Smooth muscle cell (in vitro differentiated cells): ENCODE measurements around the gene NT5C3A. TPM values are rescaled to one million over a fixed set of nuclear protein-coding genes. Genes with fewer than 3 reads are reported as not detected.

Experiments
- DNase-seq: peaks from one replicate; lab custom pipeline; 2025; ENCODE audit not compliant: unreplicated experiment; lab: John Stamatoyannopoulos, UW
- H2AFZ ChIP-seq: fragments of 200-600 bp; sonication (generic); 2 replicates; pipeline ENCODE4 v1.6.0; 2016; ENCODE audit warnings: antibody characterized with exemption, low read depth, mild to moderate bottlenecking
- H3F3A ChIP-seq: fragments of 200-600 bp; sonication (generic); 2 replicates; pipeline ENCODE4 v1.6.0; 2017; ENCODE audit warnings: antibody characterized with exemption, low read depth
- H3K27ac ChIP-seq: fragments of 200-600 bp; sonication (generic); 2 replicates; pipeline ENCODE4 v1.5.1; 2016; ENCODE audit warnings: low read depth, mild to moderate bottlenecking
- H3K27me3 ChIP-seq: fragments of 200-600 bp; sonication (generic); 2 replicates; pipeline ENCODE4 v1.6.1; 2016; ENCODE audit warnings: low read depth, mild to moderate bottlenecking
- H3K36me3 ChIP-seq: fragments of 200-600 bp; sonication (generic); 2 replicates; pipeline ENCODE4 v1.5.1; 2016; ENCODE audit warnings: low read depth
- H3K4me1 ChIP-seq: fragments of 200-600 bp; sonication (generic); 2 replicates; pipeline ENCODE4 v1.5.1; 2016; ENCODE audit warnings: low read depth
- H3K4me2 ChIP-seq: fragments of 200-600 bp; sonication (generic); 2 replicates; pipeline ENCODE4 v1.6.0; 2016; ENCODE audit warnings: mild to moderate bottlenecking
- H3K4me3 ChIP-seq: fragments of 200-600 bp; sonication (generic); 2 replicates; pipeline ENCODE4 v1.5.1; 2016; ENCODE audit warnings: mild to moderate bottlenecking
- H3K79me2 ChIP-seq: fragments of 200-600 bp; sonication (generic); 2 replicates; pipeline ENCODE4 v1.6.0; 2016; ENCODE audit warnings: low read depth, mild to moderate bottlenecking
- H3K9ac ChIP-seq: fragments of 200-600 bp; sonication (generic); 2 replicates; pipeline ENCODE4 v1.6.0; 2016; ENCODE audit warnings: low read depth
- H3K9me3 ChIP-seq: fragments of 200-600 bp; sonication (generic); replicated peaks from 2 replicates; pipeline ENCODE4 v1.5.1; 2016; ENCODE audit warnings: low read depth
- H4K20me1 ChIP-seq: fragments of 200-600 bp; sonication (generic); 2 replicates; pipeline ENCODE4 v1.6.0; 2016; ENCODE audit warnings: low read depth
- WGBS: methylation state at CpG from one replicate; pipeline ENCODE4 v1.1.7; 2016; ENCODE audit warnings: low lambda C conversion rate; 5-methylcytosine and 5-hydroxymethylcytosine counted together
- polyA plus RNA-seq: library from polyadenylated mRNA; unstranded; fragments of >200 nt; fragmentation: Nextera tagmentation; extraction: Ambion mirVana; gene quantifications from 2 replicates; pipeline ENCODE4 v1.2.1, GENCODE V29; 2016
- total RNA-seq: library from RNA; depleted of rRNA; stranded (reverse); fragments of >200 nt; gene quantifications from 2 replicates; pipeline ENCODE4 v1.2.3, GENCODE V29; 2014
- TF ChIP-seq, protein P1 (sequence below): fragments of 200-600 bp; sonication (generic); IDR thresholded peaks from 2 replicates; pipeline ENCODE4 v1.5.1; 2017; ENCODE audit warnings: borderline replicate concordance, mild to moderate bottlenecking, antibody characterized with exemption; ENCODE audit not compliant: insufficient read depth, poor library complexity, severe bottlenecking

Gene NT5C3A
- total and polyA plus RNA-seq, 2 experiments from 2014 or later: 12.9 to 25.4 TPM

DNA sequence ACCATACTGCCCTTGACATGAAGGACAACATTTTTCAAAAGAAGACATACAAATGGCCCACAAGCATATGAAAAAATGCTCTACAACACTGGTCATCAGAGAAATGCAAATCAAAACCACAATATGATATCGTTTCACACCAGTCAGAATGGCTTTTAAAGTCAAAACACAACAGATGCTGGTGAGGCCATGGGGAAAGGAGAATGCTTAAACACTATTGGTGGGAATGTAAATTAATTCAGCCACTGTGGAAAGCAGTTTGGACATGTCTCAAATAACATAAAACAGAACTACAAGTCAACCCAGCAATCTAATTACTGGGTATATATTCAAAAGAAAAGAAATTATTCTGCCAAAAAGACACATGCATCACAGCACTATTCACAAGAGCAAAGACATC, 4.2 kb upstream of the NT5C3A start:
- Histone ChIP-seq H3K4me2 (no peak overlapping the region), H3K4me3 (no peak overlapping the region), H3K4me1 (peaks cover 8% of the 10 kb centered on the region), H3K79me2 (peaks cover 4% of the 10 kb centered on the region), H3F3A (no peaks in the 10 kb centered on the region), H2AFZ (no peak overlapping the region), H3K27ac (no peak overlapping the region), H3K27me3 (no peaks in the 10 kb centered on the region), H3K36me3 (no peaks in the 10 kb centered on the region), H3K9ac (no peak overlapping the region), H4K20me1 (no peaks in the 10 kb centered on the region), H3K9me3 (no peaks in the 10 kb centered on the region)
- no peak for DNase-seq
- TF ChIP-seq, protein P1, sequence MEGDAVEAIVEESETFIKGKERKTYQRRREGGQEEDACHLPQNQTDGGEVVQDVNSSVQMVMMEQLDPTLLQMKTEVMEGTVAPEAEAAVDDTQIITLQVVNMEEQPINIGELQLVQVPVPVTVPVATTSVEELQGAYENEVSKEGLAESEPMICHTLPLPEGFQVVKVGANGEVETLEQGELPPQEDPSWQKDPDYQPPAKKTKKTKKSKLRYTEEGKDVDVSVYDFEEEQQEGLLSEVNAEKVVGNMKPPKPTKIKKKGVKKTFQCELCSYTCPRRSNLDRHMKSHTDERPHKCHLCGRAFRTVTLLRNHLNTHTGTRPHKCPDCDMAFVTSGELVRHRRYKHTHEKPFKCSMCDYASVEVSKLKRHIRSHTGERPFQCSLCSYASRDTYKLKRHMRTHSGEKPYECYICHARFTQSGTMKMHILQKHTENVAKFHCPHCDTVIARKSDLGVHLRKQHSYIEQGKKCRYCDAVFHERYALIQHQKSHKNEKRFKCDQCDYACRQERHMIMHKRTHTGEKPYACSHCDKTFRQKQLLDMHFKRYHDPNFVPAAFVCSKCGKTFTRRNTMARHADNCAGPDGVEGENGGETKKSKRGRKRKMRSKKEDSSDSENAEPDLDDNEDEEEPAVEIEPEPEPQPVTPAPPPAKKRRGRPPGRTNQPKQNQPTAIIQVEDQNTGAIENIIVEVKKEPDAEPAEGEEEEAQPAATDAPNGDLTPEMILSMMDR: no peak
- WGBS: 97% methylated on average over 1 of the region's 1 CpG

GRCh38 chr7:33065981-33066380, 3.4 kb upstream of the NT5C3A start:
- Histone ChIP-seq H3K36me3 (no peaks in the 10 kb centered on the region), H3K27ac (no peak overlapping the region), H3K4me1 (peaks cover 16% of the 10 kb centered on the region), H4K20me1 (peaks cover 5% of the 10 kb centered on the region), H3K4me3 (no peak overlapping the region), H3K4me2 (no peak overlapping the region), H2AFZ (no peak overlapping the region), H3K27me3 (no peaks in the 10 kb centered on the region), H3F3A (no peaks in the 10 kb centered on the region), H3K9ac (no peak overlapping the region), H3K9me3 (no peaks in the 10 kb centered on the region), H3K79me2 (peaks cover 12% of the 10 kb centered on the region)
- TF ChIP-seq, protein P1: no peak
- no peak for DNase-seq
- 100% methylated on average over 1 of the region's 1 CpG for WGBS

DNA sequence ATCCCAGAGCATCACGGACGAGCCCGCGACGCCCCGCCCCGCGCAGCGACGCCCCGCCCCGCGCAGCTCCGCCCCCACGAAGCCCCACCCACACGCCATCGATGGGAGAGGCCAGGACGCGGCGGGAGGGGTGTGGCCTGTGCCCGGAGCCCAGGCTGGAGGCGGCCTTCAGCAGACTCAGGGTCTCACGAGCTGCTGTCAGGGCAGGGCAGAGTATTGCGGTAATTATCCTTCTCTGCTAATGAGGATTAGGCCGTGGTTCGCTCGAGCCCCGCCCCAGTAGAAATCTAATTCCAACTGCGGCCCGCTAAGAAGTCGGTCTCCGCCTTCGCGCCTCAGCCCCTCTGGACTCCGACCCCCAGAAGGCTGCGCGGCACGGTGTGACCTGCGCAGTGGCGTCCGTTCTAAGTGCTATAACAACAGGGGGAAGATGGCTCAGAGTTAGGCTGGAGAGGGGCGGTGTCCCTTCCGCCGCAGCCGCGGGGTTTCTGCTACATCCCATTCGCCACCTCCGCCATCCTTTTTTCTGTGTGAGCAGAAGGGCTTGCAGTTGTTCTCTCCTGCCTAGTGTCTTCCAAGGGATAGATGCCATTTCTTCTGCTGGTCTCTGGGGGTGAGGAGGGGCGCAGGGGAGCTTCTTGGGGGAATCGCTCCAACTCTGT, 337 bp upstream of the NT5C3A start:
- H3K9ac ChIP-seq: peak overlapping the region; percentile 64
- H4K20me1 ChIP-seq: peaks cover 19% of the 10 kb centered on the region
- peak overlapping the region; percentile 88 for H2AFZ ChIP-seq
- under 1% methylated on average over 30 of the region's 50 CpGs for WGBS
- H3K79me2 ChIP-seq: peaks cover 39% of the 10 kb centered on the region
- peak overlapping the region; percentile 76 for H3K27ac ChIP-seq
- H3K4me2 ChIP-seq: peak overlapping the region; percentile 94
- peak; percentile 95 for DNase-seq
- H3K9me3 ChIP-seq: no peaks in the 10 kb centered on the region
- no peaks in the 10 kb centered on the region for H3F3A ChIP-seq
- no peaks in the 10 kb centered on the region for H3K36me3 ChIP-seq
- H3K4me1 ChIP-seq: peaks cover 22% of the 10 kb centered on the region
- TF ChIP-seq, protein P1: no peak
- H3K4me3 ChIP-seq: peak overlapping the region; percentile 81
- no peaks in the 10 kb centered on the region for H3K27me3 ChIP-seq
